NCI-H524 (cell line): ENCODE measurements around the gene ROCK2.
"Not testable (repeated sequence)": the region's sequence is repeated elsewhere in the genome, so short reads cannot be mapped to it uniquely, and the experiment has no call there.

Experiments used
- DNase-seq, 2 experiments: peaks; one replicate each; lab custom pipeline; 2025; lab: John Stamatoyannopoulos, UW

ROCK2 gene

DNA sequence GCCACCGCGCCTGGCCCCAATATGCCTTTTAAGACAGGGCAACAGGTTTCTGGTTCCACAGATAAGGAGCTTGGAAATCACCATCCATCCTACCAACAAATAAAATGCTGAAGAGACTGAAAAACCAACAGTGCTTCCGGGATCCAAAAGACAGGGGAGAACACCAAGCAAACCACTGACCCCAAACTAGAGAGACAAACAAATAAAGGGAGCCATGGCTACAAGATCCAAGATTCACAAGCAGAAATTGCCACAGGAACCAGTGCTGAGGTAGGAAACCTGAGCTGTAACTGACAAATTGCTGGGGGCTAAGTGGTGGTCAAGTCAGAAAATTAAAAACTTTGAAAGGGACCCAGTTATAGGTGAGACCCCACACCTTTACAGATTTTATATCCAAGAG is 76.5 kb downstream of the ROCK2 start:
- DNase-seq, result no peak

DNA sequence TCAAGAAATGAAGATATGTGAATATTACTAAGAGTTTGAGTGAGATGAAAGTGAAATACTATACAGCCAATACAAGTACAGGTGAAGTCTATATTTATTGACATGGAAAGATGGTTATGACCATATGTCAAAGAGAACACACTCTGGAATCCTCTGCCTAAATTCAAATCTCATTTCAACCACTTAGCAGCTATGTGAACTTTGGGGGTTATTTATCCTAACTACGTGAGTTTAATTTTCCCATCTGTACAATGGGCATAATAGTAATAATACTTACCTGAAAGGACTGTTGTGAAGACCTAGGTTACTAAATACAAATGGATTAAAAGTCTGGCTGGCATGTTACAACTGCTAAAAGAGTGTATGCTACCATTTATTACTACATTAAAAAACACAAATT is 79.6 kb downstream of the ROCK2 start:
- no peak for DNase-seq

DNA sequence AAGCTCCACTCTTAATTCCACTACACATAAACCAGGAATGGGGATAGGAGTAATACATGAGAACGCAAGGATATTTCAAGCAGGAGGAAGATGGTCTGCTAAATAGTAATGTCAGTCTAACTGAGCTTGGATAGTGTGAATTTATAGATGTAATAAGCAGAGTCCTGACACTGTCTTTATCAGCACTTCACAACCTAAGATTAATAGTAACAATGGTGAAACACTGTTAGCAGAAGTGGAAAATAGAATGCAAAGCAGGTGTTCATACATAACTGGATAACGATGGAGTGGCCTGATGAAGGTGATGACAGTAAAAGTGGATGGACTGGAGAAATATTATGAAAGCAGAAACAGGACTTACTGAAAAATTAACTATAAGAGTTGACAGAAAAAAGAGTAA is 80.4 kb downstream of the ROCK2 start:
- no peak for DNase-seq

- DNase-seq, result no peak
Measured at GRCh38 chr2:11263177-11263576, 81.3 kb downstream of the ROCK2 start.

DNA sequence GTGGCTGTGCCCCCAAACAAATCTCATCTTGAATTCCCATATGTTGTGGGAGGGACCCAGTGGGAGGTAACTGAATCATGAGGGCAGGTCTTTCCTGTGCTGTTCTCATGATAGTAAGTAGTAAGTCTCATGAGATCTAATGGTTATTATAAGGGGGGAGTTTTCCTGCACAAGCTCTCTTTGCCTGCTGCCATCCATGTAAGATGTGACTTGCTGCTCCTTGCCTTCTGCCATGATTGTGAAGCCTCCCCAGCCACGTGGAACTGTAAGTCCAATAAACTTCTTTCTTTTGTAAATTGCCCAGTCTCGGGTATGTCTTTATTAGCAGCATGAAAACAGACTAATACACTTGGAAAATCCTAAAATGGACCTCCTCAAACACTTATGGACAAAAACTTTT is 82.0 kb downstream of the ROCK2 start:
- not testable (repeated sequence) for DNase-seq

DNA sequence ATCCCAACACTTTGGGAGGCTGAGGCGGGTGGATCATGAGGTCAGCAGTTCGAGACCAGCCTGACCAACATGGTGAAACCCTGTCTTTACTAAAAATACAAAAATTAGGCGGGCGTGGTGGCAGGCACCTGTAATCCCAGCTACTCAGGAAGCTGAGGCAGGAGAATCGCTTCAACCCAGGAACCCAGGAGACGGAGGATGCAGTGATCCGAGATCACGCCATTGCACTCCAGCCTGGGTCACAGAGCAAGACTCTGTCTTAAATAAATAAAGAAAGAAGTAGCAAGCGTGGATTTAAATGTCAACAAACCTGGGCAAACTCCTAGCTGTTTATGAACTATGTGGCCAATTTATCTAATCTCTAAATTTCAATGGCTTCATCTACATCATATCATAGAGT is 82.9 kb downstream of the ROCK2 start:
- DNase-seq, result not testable (repeated sequence)

DNA sequence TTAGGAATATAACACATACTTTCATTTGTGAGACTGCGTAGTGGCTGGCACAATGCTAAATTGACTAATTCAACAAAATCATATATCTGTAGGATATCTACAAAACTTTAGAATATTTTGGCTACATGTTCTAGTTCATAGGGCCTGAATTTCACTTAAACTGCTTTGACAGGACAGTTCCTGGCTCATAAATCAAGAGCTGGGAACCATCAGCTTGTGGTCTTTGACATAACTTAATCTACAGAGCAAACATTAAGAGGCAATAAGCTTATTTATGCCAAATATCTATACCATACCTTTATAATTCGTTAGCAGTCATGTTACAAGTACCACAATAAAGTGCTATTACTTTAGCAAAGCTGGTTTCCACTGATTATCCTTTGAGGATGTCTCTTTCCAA is 83.5 kb downstream of the ROCK2 start:
- DNase-seq, result no peak

DNA sequence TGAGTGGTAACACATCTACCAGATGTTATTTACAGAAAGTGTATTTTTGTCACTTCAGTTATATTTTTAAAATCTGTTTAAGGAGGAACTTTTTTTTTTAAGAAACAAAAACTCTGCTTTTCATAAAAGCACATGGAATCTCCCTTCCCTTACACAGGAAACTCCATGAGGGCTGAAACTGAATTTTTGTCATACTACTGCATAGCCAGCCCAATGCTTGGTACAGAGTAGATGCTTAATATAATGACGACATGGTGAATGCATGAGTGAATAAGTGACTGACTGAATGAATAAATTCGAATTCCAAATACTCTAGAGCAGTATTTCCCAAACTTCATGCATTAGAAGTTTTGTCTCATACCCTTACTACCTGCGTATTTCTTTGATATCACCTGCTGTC is 86.5 kb downstream of the ROCK2 start:
- DNase-seq, result no peak

GRCh38 chr2:11257078-11257477 is 87.4 kb downstream of the ROCK2 start:
- DNase-seq, result no peak

GRCh38 chr2:11256166-11256565 is 88.3 kb downstream of the ROCK2 start:
- no peak for DNase-seq

GRCh38 chr2:11254100-11254536 is 90.3 kb downstream of the ROCK2 start:
- no peak for DNase-seq

GRCh38 chr2:11252458-11252857 is 92.0 kb downstream of the ROCK2 start:
- DNase-seq, result not testable (repeated sequence)

DNA sequence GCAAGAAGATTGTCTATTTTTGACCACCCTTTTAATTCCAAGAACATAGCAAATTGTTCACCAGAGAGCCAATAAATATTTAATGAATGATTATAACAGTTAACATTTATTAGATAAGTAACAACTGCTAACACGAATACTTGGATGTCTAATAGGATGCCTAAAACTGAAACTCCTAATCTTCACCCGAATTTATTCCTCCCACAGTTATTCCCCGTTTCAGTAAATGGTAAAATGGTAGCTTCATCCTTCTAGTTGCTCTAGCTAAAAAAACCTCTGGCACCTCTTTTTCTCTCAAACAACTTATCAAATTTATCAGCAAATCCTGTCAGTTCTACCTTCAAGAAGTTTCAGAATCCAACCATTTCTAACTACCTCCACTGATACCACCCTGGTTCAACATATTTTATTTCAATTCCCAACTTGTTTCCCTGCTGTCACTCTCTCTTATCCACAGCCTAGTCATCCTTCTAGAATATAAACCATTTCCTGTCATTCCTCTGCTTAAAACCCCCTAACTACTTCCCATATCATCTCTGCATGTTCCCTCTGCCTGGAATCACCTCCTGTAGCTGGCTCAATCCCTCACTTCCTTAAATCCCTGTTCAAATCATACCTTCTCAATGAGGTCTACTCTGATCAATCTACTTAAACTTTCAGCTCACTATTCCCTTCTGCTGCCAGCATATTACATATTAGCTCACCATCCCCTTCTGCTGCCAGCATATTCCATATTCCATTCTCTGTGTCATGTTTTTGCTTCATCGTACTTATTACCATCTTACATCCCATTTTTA is 93.8 kb downstream of the ROCK2 start:
- no peak for DNase-seq

GRCh38 chr2:11245322-11245721 is 99.1 kb downstream of the ROCK2 start:
- DNase-seq, result peak in 1 of 2 experiments; percentile 19

DNA sequence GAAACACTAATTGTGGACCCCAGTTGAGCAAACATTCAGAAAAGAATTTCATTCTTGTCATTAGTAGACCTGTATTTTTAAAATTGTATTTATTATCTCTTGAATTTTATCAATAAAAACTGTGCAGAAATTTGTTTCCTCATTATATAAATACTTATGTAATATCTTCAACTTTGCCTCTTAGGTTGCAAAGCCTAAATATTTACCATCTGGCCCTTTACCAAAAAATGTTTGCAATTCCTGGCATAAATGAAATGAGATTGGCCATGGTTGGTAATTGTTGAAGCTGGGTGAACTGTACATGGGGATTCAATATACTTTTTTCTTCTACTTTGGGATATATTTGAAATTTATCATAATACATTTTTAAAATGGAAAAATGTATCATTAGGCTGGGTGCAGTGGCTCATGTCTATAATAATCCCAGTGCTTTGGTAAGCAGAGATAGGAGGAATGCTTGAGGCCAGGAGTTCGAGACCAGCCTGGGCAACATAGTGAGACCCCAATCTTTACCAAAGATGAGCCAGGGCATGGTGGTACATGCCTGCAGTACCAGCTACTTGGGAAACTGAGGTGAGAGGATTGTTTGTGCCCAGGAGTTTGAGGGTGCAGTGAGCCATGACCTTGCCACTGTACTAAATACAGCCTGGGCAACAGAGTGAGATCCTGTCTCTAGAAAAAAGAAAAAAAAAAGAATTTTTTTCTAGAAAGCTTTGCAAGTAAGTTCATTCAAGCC is 100.2 kb downstream of the ROCK2 start:
- no peak for DNase-seq

DNA sequence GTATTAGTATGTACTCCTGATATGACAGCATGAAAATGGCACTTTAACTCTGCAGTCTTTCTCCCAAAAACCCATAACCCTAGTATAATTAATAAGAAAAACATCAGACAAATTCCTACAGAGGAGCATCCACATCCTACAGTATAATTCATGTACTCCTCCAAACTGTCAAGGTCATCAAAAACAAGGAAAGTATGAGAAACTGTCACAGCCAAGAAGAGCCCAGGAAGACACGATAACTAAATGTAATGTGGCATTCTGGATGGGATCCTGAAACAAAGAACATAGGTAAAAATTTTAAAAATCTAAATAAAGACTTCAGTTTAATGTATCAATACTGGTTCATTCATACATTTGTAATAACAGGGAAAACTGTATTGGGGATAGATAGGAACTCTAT is 100.9 kb downstream of the ROCK2 start:
- no peak for DNase-seq

DNA sequence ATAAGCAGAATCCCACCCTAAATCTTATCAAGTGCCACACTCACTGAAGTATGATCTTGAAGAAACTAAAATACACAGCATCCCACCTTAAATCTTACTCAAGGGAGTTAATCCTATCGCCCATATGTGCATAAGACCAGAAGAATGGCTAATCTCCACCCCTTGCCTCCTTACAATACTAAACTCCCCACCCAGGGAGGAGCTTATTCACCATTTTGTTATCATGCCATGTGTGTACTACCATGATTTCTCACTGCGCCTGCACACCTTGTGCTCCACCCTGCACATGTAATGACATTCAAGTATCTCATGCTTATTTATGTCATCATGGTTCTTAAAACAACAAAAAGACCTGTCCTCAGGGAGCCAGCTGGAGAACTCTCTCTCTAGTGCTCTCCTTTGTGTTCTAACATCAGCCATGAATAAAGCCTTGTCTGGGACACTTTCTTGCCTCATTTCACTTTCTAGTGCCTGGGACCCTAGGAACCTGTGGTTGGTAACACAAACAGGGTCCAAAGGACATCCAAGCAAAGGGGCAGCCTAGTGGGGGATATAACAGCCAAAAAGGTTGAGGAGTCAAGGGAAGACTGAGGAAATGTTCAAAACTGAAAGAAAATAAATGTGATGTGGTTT is 101.8 kb downstream of the ROCK2 start:
- peak; percentile 58 to 91 for DNase-seq

GRCh38 chr2:11241412-11242203 is 102.8 kb downstream of the ROCK2 start:
- DNase-seq, result peak in 1 of 2 experiments; percentile 16

GRCh38 chr2:11239666-11240462 is 104.6 kb downstream of the ROCK2 start:
- peak in 1 of 2 experiments; percentile 59 for DNase-seq

DNA sequence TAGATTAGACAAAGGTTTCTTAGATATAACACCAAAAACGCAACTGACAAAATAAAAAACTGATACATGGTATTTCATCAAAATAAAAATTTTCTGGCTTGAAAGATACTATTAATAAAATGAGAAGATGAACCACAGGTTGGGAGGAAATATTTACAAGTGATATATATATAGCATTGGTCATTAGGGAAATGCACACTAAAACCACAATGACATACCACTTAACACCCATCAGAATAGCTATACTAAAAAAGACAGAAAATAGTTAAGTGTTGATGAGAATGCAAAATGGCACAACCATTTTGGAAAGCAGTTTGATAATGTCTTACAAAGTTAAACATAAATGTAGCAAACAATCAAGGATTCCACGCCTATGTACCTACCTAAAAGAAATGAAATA is 105.3 kb downstream of the ROCK2 start:
- DNase-seq, result no peak

- DNase-seq, result no peak
Measured at GRCh38 chr2:11237122-11237521, 107.3 kb downstream of the ROCK2 start.
